HEK293 (cell line): Measurements from ENCODE around the gene SULT2B1.
A peak's percentile ranks its signal among the peaks of the same experiment; 100 is the strongest.

ENCODE experiments used
- CTCF ChIA-PET: fragments of 350-600 bp; formaldehyde crosslinking; extraction: SDS; loops from one replicate; lab custom pipeline; 2021; ENCODE audit warnings: antibody characterized with exemption; lab: Yijun Ruan, JAX
- POLR2A ChIA-PET: fragments of 300-600 bp; formaldehyde crosslinking; extraction: SDS; loops from one replicate; lab custom pipeline; 2020; ENCODE audit warnings: antibody characterized with exemption, inconsistent platforms; lab: Yijun Ruan, JAX
- H3K27ac ChIP-seq: fragments of 200-500 bp; sonication (Bioruptor generic); 2 replicates; pipeline ENCODE4 v1.5.1; 2014; ENCODE audit warnings: low read depth, low read length, control low read depth, inconsistent platforms; ENCODE audit errors: extremely low read depth
- H3K36me3 ChIP-seq, 2 experiments: fragments of 200-500 bp in 1 of 2; sonication (Bioruptor generic) in 1 of 2; 1 replicate in 1 of 2; 2 replicates in 1 of 2; pipeline ENCODE4 v1.5.1; 2014 to 2017; ENCODE audit warnings: inconsistent platforms in 2 of 2, low read length in 2 of 2; ENCODE audit not compliant: control insufficient read depth in 2 of 2, insufficient read depth in 1 of 2
- H3K4me1 ChIP-seq: fragments of 200-500 bp; sonication (Bioruptor generic); 2 replicates; pipeline ENCODE4 v1.5.1; 2014; ENCODE audit warnings: mild to moderate bottlenecking, low read length, inconsistent platforms; ENCODE audit not compliant: control insufficient read depth, insufficient read depth
- H3K4me3 ChIP-seq: 2 replicates; pipeline ENCODE4 v1.5.1; 2011; ENCODE audit warnings: low read depth, mild to moderate bottlenecking, control low read depth, low read length, moderate library complexity
- H3K9me3 ChIP-seq: fragments of 200-500 bp; sonication (Bioruptor generic); 2 replicates; pipeline ENCODE4 v1.5.1; 2014; ENCODE audit warnings: low read depth, low read length, inconsistent platforms; ENCODE audit not compliant: control insufficient read depth, insufficient read depth
- BCL11A ChIP-seq: fragments of 450-650 bp; formaldehyde crosslinking; IDR thresholded peaks from 2 replicates; pipeline ENCODE4 v1.5.1; 2016; ENCODE audit warnings: low read depth, missing biosample characterization, missing genetic modification characterization
- GLIS2 ChIP-seq: fragments of 450-650 bp; formaldehyde crosslinking; IDR thresholded peaks from 2 replicates; pipeline ENCODE4 v1.5.1; 2016; ENCODE audit warnings: missing biosample characterization, missing genetic modification characterization
- IKZF3 ChIP-seq: fragments of 450-650 bp; IDR thresholded peaks from 2 replicates; pipeline ENCODE4 v1.5.0; 2018; ENCODE audit warnings: missing biosample characterization, mild to moderate bottlenecking, missing genetic modification characterization, moderate library complexity
- KLF17 ChIP-seq: fragments of 450-650 bp; formaldehyde crosslinking; IDR thresholded peaks from 2 replicates; pipeline ENCODE4 v1.5.1; 2016; ENCODE audit warnings: missing biosample characterization, missing genetic modification characterization
- PATZ1 ChIP-seq: fragments of 450-650 bp; formaldehyde crosslinking; IDR thresholded peaks from 2 replicates; pipeline ENCODE4 v1.5.1; 2016; ENCODE audit warnings: missing biosample characterization, missing genetic modification characterization
- PRDM4 ChIP-seq: fragments of 450-650 bp; formaldehyde crosslinking; IDR thresholded peaks from 2 replicates; pipeline ENCODE4 v1.5.1; 2017; ENCODE audit warnings: missing biosample characterization, missing genetic modification characterization
- RBAK ChIP-seq: fragments of 450-650 bp; formaldehyde crosslinking; IDR thresholded peaks from 2 replicates; pipeline ENCODE4 v1.5.1; 2016; ENCODE audit warnings: missing biosample characterization, missing genetic modification characterization
- SCRT1 ChIP-seq: fragments of 450-650 bp; formaldehyde crosslinking; IDR thresholded peaks from 2 replicates; pipeline ENCODE4 v1.5.1; 2016; ENCODE audit warnings: missing biosample characterization, missing genetic modification characterization, borderline replicate concordance
- SCRT2 ChIP-seq: fragments of 450-650 bp; formaldehyde crosslinking; IDR thresholded peaks from 2 replicates; pipeline ENCODE4 v1.5.1; 2016; ENCODE audit warnings: missing biosample characterization, missing genetic modification characterization
- YY1 ChIP-seq: fragments of 450-650 bp; formaldehyde crosslinking; IDR thresholded peaks from 2 replicates; pipeline ENCODE4 v1.5.1; 2018; ENCODE audit warnings: missing biosample characterization, missing genetic modification characterization
- ZBTB1 ChIP-seq: fragments of 450-650 bp; formaldehyde crosslinking; IDR thresholded peaks from 2 replicates; pipeline ENCODE4 v1.5.1; 2016; ENCODE audit warnings: missing biosample characterization, missing genetic modification characterization
- ZBTB17 ChIP-seq: fragments of 450-650 bp; formaldehyde crosslinking; IDR thresholded peaks from 2 replicates; pipeline ENCODE4 v1.5.1; 2016; ENCODE audit warnings: missing biosample characterization, missing genetic modification characterization
- ZFP3 ChIP-seq: fragments of 450-650 bp; formaldehyde crosslinking; IDR thresholded peaks from 2 replicates; pipeline ENCODE4 v1.5.1; 2016; ENCODE audit warnings: low read depth, missing biosample characterization, missing genetic modification characterization
- ZNF19 ChIP-seq: fragments of 450-650 bp; formaldehyde crosslinking; IDR thresholded peaks from 2 replicates; pipeline ENCODE4; 2016; ENCODE audit warnings: missing biosample characterization, missing genetic modification characterization, low read depth
- ZNF501 ChIP-seq: fragments of 450-650 bp; formaldehyde crosslinking; IDR thresholded peaks from 2 replicates; pipeline ENCODE4 v1.5.1; 2016; ENCODE audit warnings: missing biosample characterization, missing genetic modification characterization
- ZNF548 ChIP-seq: fragments of 450-650 bp; formaldehyde crosslinking; IDR thresholded peaks from 2 replicates; pipeline ENCODE4 v1.5.1; 2016; ENCODE audit warnings: missing biosample characterization, missing genetic modification characterization
- ZNF558 ChIP-seq: fragments of 450-650 bp; formaldehyde crosslinking; IDR thresholded peaks from 2 replicates; pipeline ENCODE4 v1.5.1; 2016; ENCODE audit warnings: missing biosample characterization, missing genetic modification characterization
- ZNF610 ChIP-seq: fragments of 450-650 bp; formaldehyde crosslinking; IDR thresholded peaks from 2 replicates; pipeline ENCODE4 v1.5.1; 2016; ENCODE audit warnings: missing biosample characterization, missing genetic modification characterization, borderline replicate concordance
- ZSCAN30 ChIP-seq: fragments of 450-650 bp; IDR thresholded peaks from 2 replicates; pipeline ENCODE4 v1.5.1; 2018; ENCODE audit warnings: missing biosample characterization, mild to moderate bottlenecking, missing genetic modification characterization, moderate library complexity
- ZSCAN5A ChIP-seq: fragments of 450-650 bp; formaldehyde crosslinking; IDR thresholded peaks from 2 replicates; pipeline ENCODE4 v1.5.1; 2016; ENCODE audit warnings: missing biosample characterization, missing genetic modification characterization
- ZXDB ChIP-seq: fragments of 450-650 bp; formaldehyde crosslinking; IDR thresholded peaks from 2 replicates; pipeline ENCODE4 v1.5.1; 2016; ENCODE audit warnings: missing biosample characterization, missing genetic modification characterization

SULT2B1 gene

GRCh38 chr19:48613024-48613851 lies 61.3 kb downstream of the SULT2B1 start (continued):
- TF ChIP-seq ZFP3 (tag by site-specific recombination) (no peak), ZSCAN30 (tag by site-specific recombination) (no peak), ZSCAN5A (no peak), ZNF501 (tag by site-specific recombination) (no peak), ZBTB1 (tag by site-specific recombination) (no peak), RBAK (tag by site-specific recombination) (no peak), ZNF548 (tag by site-specific recombination) (no peak), IKZF3 (no peak)

- H3K4me1 ChIP-seq: peaks cover 27% of the 10 kb centered on the region
These were observed 62.0 kb downstream of the SULT2B1 start for GRCh38 chr19:48613852-48614435.

GRCh38 chr19:48614436-48615230 lies 62.7 kb downstream of the SULT2B1 start, which contains the start of gene FAM83E:
FAM83E (minus strand) TSS chr19:48615076; CDS start chr19:48613372, 1,704 bp downstream.
- Histone ChIP-seq H3K36me3 (peaks cover 14 to 40% of the 10 kb centered on the region in 2 experiments), H3K4me3 (no peak within 1 kb of the TSS), H3K27ac (peak within 1 kb of the TSS; percentile 100), H3K4me1 (peaks cover 27% of the 10 kb centered on the region), H3K9me3 (no peaks in the 10 kb centered on the region)
- POLR2A ChIA-PET: interaction anchor here (0.6 to 3.8 kb wide), 9 partner anchors 9 to 31 kb away, joined by 3 to 28 read pairs (median 4); partner anchors contain the start of gene CA11
- CTCF ChIA-PET: interaction anchor here (0.5 to 0.9 kb wide), 3 partner anchors 20 to 944 kb away, joined by 3 read pairs; no protein-coding TSS in a partner anchor
- TF ChIP-seq PRDM4 (tag by site-specific recombination) (no peak), SCRT2 (tag by site-specific recombination) (no peak), PATZ1 (tag by site-specific recombination) (peak; percentile 94), GLIS2 (tag by site-specific recombination) (peak; percentile 92), ZNF610 (no peak), BCL11A (tag by site-specific recombination) (peak; percentile 41; the same call in 1 of the 2 replicates), YY1 (tag by site-specific recombination) (peak; percentile 11; the same call in 1 of the 2 replicates), ZBTB17 (tag by site-specific recombination) (peak; percentile 25; the same call in 1 of the 2 replicates), ZNF19 (tag by site-specific recombination) (no peak), KLF17 (tag by site-specific recombination) (peak; percentile 84), ZXDB (tag by site-specific recombination) (peak; percentile 88)

More at GRCh38 chr19:48613852-48614435, 62.0 kb downstream of the SULT2B1 start:
- no peaks in the 10 kb centered on the region for H3K9me3 ChIP-seq
- ChIA-PET CTCF (interaction anchor here (0.5 to 0.9 kb wide), 2 partner anchors 21 to 299 kb away, joined by 3 read pairs; no protein-coding TSS in a partner anchor), POLR2A (interaction anchor here (0.6 to 3.8 kb wide), 8 partner anchors 9 to 27 kb away, joined by 3 to 28 read pairs (median 5); no protein-coding TSS in a partner anchor)
- peaks cover 14 to 40% of the 10 kb centered on the region in 2 experiments for H3K36me3 ChIP-seq
- peak overlapping the region; percentile 100 for H3K27ac ChIP-seq
- 0 out of 2 replicates have a peak, but pooled peaks have one; percentile 58 for TF ChIP-seq SCRT1
- no peak for TF ChIP-seq ZNF558
- TF ChIP-seq SCRT2 (tag by site-specific recombination): peak; percentile 81
- no peak overlapping the region for H3K4me3 ChIP-seq
